Umbilical cord (tissue), 2 donors: ENCODE results near the gene ARMH3. TPM values are rescaled to one million over a fixed set of nuclear protein-coding genes. Genes with fewer than 3 reads are reported as not detected.
"Not testable (repeated sequence)": the region's sequence is repeated elsewhere in the genome, so short reads cannot be mapped to it uniquely, and the experiment has no call there.

Source experiments
- DNase-seq: peaks from one replicate; pipeline ENCODE4 v3.0.0-alpha.2; 2015; ENCODE audit warnings: low spot score
- total RNA-seq: library from RNA; depleted of rRNA; stranded (reverse); fragments of >200 nt; gene quantifications from one replicate; pipeline ENCODE4 v1.2.3, GENCODE V29; 2014; ENCODE audit warnings: low replicate concordance; ENCODE audit not compliant: insufficient read depth

Gene ARMH3
- total RNA-seq, 1 donor from 2014 or later: 9.1 TPM

DNA sequence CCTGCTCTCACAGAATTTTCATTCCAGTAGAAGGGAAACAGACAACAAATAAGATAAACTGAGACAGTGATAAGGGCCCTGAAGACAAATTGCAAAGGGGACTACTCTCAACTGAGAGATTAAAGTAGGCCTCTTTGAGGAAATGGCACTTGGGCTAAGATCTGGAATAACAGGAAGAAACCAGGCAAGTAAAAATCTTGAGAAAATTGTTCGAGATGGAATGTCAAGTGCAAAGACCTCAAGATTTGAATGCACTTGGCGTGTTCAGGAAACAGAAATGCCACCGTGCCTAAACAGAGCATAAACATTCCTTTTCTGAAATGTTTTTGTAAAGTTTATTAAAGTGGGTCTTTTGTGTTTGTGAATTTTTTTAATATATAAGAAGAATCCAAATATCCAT lies 10.7 kb downstream of the ARMH3 start:
- no peak for DNase-seq

- peak; percentile 18 for DNase-seq
These were observed 15.5 kb downstream of the ARMH3 start for GRCh38 chr10:102040305-102041050.

DNA sequence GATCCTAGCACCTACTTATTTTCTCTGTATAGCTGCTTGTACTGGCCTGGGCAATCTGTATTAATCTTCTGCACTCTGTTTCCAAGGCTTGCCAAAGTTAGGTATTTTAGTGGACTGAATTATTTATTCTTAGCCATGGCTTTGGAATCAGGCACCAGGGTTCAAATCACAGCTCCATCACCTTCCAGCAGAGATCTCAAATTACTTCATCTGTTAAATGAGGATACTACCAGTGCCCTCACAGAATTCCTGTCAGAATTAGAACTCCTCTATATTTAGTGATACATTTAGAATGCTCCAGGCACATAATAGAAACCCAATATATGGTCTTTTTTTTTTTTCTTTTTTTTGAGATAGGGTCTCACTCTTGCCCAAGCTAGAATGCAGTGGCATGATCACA lies 17.6 kb downstream of the ARMH3 start:
- DNase-seq: no peak

GRCh38 chr10:102035807-102036206 lies 20.2 kb downstream of the ARMH3 start:
- not testable (repeated sequence) for DNase-seq

DNA sequence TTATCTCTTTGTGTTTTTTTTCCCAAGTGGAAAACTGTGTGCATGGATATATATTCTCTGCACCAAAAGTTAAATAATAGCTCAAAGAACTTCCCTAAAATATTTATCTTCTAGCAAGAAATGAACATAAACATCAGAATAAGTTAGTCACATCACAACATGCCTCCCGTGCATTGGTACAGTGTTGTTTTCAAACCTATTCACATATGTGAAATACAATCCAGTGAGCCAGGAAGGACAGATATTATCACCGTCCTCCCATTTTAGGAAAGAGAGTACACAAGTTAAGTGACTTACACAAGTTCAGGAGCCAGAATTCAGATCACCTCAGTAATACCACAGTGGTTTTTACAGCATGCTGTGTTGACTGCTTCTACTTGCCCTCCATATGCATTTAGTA lies 22.2 kb downstream of the ARMH3 start:
- DNase-seq: no peak

DNA sequence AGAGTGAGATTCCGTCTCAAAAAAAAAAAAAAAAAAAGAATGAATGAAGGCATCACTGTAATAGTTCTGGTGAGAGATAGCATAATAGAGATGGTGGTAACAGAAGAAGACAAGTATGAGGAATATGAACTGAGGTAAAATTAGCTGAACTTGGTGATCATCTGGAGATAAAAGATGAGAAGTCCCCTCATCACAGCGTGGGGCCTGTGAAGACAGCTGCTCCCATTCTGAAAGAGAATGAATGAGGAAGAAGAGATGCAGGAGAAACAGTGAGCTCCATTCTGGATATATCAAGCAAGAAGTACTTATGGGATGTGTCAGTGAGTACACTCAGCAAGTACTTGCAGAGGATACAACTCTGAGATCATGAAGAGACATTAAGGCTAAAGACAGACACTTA lies 28.7 kb downstream of the ARMH3 start:
- no peak for DNase-seq

- peak; percentile 13 for DNase-seq
These were observed 31.2 kb downstream of the ARMH3 start for GRCh38 chr10:102024799-102025198.

DNA sequence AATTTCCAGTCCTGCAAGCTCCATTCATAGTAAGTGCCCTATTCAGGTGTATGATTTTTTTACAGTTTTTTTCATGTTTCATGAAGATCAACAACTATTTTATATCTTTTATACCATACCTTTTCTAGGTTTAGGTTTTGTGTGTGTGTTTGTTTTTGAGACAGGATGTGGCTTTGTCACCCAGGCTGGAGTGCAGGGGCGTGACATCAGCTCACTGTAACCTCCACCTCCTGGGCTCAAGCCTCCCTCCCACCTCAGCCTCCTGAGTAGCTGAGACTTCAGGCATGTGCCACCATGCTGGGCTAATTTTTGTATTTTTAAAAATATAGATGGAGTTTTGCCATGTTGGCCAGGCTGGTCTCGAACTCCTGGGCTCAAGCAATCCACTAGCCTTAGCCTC lies 35.0 kb downstream of the ARMH3 start:
- DNase-seq: no peak

- DNase-seq: no peak
These were observed 38.7 kb downstream of the ARMH3 start for GRCh38 chr10:102017295-102017694.

GRCh38 chr10:102016416-102016815 lies 39.6 kb downstream of the ARMH3 start:
- DNase-seq: no peak

- DNase-seq: no peak
These were observed 45.0 kb downstream of the ARMH3 start for GRCh38 chr10:102010961-102011360.

DNA sequence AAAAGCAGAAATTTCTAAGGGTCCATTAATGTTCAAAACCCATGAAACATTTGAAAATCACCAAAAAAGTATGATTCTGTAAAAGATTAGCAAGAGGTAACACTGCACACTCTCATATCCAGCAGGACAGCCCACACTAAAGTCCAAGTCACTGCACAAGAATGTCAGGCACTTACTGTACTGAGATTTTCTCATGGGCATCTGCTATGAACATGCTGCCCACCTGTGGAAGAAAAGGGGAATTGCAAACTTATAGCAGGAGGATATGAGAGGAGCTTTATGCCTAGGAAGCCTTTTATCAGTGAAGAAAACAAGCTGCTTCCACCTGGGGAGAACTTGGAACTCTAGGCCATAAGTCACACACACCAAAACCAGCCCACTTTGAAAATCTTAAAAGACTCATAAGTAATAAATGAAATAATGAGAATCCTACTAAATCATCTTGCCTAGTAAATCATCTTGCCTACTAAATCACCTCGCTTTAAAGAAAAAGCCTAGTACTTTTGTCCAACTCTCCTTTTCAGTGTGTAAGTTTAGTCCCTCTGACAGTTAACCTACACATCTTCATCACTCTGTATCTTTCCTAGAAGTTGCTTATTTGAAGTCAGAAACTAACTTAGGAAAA lies 46.1 kb downstream of the ARMH3 start:
- DNase-seq: peak; percentile 91

DNA sequence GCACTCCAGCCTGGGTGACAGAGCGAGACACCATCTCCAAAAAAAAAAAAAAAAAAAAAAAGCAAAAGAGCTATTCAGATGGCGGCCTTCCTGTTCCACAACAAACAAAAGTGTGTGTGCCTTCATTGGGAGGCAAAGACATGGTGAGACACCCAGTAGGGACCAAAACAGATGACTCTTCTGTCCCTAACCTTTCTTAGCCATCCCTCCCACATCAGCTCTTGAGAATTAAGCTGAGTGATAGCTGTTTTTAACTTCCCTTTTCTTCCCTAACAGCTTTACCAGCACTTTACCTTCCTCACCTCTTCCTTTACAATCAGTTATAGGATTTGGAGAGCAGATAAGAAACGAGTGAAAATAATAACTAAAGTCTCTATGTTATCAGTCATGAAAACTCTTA lies 48.2 kb downstream of the ARMH3 start:
- DNase-seq: no peak

GRCh38 chr10:102007031-102007430 lies 48.9 kb downstream of the ARMH3 start:
- not testable (repeated sequence) for DNase-seq

GRCh38 chr10:102004376-102004775 lies 51.6 kb downstream of the ARMH3 start:
- DNase-seq: no peak

GRCh38 chr10:102003541-102003940 lies 52.4 kb downstream of the ARMH3 start:
- no peak for DNase-seq

DNA sequence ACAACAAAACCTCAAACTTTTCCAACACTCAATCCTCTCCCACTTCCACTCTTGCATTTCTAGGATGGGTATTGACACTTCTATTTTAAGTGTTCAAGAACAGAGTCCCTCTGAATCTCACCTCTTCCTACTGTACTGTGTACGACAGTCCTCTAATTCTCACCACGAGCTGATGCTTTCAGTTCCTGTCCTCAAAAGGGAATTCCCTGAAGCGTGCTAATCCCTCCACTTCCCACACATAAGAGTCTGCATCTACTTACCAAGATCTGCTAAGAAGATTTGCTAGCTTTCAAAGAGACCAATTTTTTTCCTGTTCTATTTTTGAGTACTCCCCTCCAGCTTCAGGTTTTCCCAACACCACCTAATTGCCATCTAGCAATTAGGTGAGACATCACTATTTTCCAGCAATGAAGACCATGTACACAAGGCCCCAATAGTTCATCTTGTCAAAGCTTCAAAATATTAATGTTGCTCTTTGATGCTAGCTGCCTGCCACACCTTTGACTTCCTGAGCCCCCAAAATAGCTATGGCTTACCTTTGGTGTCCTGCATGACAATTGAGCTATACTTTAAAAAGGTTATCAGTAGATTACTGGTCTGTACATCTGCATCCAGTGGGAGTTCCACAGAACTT lies 54.4 kb downstream of the ARMH3 start:
- no peak for DNase-seq

GRCh38 chr10:101997803-101998202 lies 58.2 kb downstream of the ARMH3 start:
- DNase-seq: no peak

DNA sequence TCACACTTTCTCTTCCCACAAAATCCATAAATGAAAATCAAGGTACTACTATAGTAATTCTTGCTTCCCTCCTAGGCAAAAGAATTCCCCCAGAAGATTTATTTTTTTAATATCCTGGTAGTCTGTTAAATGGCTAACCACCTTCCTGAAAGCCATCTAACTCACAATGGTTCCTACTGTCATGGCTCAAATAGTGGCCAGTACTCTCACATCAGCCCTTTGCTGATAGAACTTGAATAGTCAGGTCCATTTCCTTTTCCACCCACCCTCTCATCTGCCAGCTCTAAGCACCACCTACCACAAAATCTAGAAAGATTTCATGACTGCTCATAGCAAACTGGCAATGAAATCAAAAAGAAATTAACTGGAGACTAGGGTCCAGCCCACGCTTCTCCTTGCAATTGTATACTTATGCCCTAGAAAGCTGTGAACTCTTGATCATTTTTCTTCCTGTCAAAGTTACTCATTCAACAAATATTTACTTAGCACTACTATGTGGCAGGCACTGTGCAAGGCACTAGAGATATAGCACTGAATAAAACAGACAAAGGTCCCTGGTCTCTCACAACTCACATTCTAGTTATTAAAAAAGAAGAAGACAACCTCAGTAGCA lies 60.4 kb downstream of the ARMH3 start:
- DNase-seq: no peak

DNA sequence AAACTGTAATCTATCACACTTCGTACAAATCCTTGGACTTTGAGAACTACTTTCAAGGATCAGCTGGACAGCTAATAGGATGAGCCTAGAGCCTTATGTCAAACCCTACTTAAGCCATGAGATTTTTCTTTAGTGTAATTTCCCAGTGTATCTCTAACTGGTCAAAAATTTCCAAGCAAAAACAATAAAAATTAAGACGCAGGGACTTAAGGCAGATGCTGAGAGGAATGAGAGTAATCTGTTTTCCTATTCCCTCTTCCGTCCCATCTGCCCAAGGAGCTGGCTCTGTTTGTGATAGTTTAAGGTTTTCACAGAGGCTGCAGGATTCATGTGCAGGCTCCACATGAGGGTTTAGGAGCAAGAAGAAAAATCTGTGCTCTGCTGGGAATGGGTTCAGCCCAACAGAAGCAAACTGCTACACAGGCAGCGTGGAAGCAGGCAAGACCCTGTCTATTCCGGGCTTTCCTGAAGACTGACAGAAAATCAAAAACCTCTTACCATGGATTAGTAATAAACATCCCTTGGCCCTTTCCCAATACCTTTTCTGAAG lies 62.2 kb downstream of the ARMH3 start:
- DNase-seq: peak; percentile 94

DNA sequence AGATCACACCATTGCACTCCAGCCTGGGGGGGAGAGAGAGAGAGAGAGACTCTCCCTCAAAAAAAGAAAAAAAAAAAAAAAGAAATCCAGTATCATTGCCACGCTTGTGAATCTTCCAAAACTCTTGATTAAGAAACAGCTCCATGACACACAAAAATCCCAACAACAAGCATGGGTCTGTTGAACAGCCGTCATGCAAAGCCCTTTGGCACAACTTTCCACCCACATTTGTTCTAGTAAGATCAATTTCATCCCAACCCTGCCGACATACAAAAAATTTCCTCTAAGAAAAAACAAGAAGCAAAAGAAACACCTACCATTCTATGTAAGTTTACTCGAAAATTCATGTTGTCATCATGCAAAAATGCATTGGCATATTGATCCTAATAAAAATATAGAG lies 62.8 kb downstream of the ARMH3 start:
- DNase-seq: no peak

DNA sequence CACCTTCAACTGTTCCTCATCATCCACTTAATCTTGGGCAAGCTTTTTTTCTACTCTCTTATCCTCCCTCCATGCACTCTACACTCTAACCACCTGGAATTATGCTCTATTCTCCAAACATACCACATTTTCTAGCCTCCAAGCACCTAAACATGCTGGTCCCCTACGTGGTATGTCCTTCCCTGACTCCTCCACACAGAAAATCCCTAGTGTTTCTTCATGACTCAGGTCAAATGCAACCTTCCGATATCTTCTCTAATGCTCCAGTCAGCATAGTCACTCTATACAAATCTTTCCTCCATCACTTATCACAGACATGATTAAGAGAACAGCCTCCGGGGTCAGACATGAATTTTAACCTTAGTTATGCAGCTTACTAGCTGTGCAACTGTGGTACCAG lies 68.8 kb downstream of the ARMH3 start:
- DNase-seq: no peak
